Loucy (cell line): ENCODE data around the gene RPS4Y2.

Experiments used
- H2AFZ ChIP-seq: fragments of 200-600 bp; sonication (generic); 2 replicates; pipeline ENCODE4 v1.6.0; 2016; ENCODE audit warnings: antibody characterized with exemption, mild to moderate bottlenecking, low read length, moderate library complexity
- H3F3A ChIP-seq: fragments of 200-600 bp; 2 replicates; pipeline ENCODE4 v1.6.0; 2016; ENCODE audit warnings: antibody characterized with exemption, low read depth, mild to moderate bottlenecking
- H3K27me3 ChIP-seq: fragments of 200-600 bp; sonication (generic); 2 replicates; pipeline ENCODE4 v1.6.1; 2014; ENCODE audit warnings: low read length, mild to moderate bottlenecking; ENCODE audit not compliant: insufficient read depth, poor library complexity, severe bottlenecking
- H3K36me3 ChIP-seq: fragments of 200-600 bp; sonication (generic); 2 replicates; pipeline ENCODE4 v1.6.1; 2016; ENCODE audit warnings: low read length; ENCODE audit not compliant: insufficient read depth
- H3K4me1 ChIP-seq: fragments of 200-600 bp; sonication (generic); 2 replicates; pipeline ENCODE4 v1.5.1; 2014; ENCODE audit warnings: low read length, mild to moderate bottlenecking; ENCODE audit not compliant: insufficient read depth, poor library complexity, severe bottlenecking
- H3K4me2 ChIP-seq: fragments of 200-600 bp; sonication (generic); 2 replicates; pipeline ENCODE4 v1.6.0; 2014; ENCODE audit warnings: antibody characterized with exemption, low read length, low read depth, mild to moderate bottlenecking; ENCODE audit not compliant: poor library complexity, severe bottlenecking
- H3K4me3 ChIP-seq: fragments of 200-600 bp; sonication (generic); 2 replicates; pipeline ENCODE4 v1.5.1; 2014; ENCODE audit warnings: low read length, mild to moderate bottlenecking, mixed read lengths; ENCODE audit not compliant: poor library complexity, severe bottlenecking
- H3K79me2 ChIP-seq: fragments of 200-600 bp; sonication (generic); 2 replicates; pipeline ENCODE4 v1.6.1; 2014; ENCODE audit warnings: low read length; ENCODE audit not compliant: insufficient read depth
- H3K9ac ChIP-seq: fragments of 200-600 bp; sonication (generic); 2 replicates; pipeline ENCODE4 v1.6.0; 2014; ENCODE audit warnings: mild to moderate bottlenecking, low read depth, low read length, moderate library complexity; ENCODE audit not compliant: poor library complexity, severe bottlenecking
- H3K9me2 ChIP-seq: fragments of 200-600 bp; sonication (generic); replicated peaks from 2 replicates; pipeline ENCODE4 v1.6.1; 2016; ENCODE audit warnings: low read depth, low read length, mixed read lengths
- H3K9me3 ChIP-seq: fragments of 200-600 bp; sonication (generic); 2 replicates; pipeline ENCODE4 v1.6.1; 2014; ENCODE audit warnings: mild to moderate bottlenecking, antibody characterized with exemption, low read length, low read depth; ENCODE audit not compliant: insufficient read depth
- H4K20me1 ChIP-seq: fragments of 200-600 bp; sonication (generic); 2 replicates; pipeline ENCODE4 v1.6.0; 2014; ENCODE audit warnings: antibody characterized with exemption, low read length, mild to moderate bottlenecking; ENCODE audit not compliant: insufficient read depth, poor library complexity, severe bottlenecking
- CTCF ChIP-seq: fragments of 200-600 bp; sonication (generic); conservative IDR thresholded peaks from 2 replicates; pipeline ENCODE4 v1.5.1; 2014; ENCODE audit warnings: mild to moderate bottlenecking, antibody characterized with exemption, low read length
- EZH2phosphoT487 ChIP-seq: fragments of 200-600 bp; IDR thresholded peaks from 2 replicates; pipeline ENCODE4 v1.6.1; 2018; ENCODE audit warnings: antibody characterized with exemption, mild to moderate bottlenecking, moderate library complexity, borderline replicate concordance

The RPS4Y2 gene

GRCh38 chrY:20755808-20756207 lies at the start of gene RPS4Y2:
Gene RPS4Y2 (plus strand): TSS chrY:20756108. CDS start chrY:20756164, 56 bp downstream.
- no peaks in the 10 kb centered on the region for H3K9me3 ChIP-seq
- no peaks in the 10 kb centered on the region for H3K27me3 ChIP-seq
- TF ChIP-seq CTCF: no peak
- TF ChIP-seq EZH2phosphoT487: no peak
- no peak within 1 kb of the TSS for H3K4me2 ChIP-seq
- no peaks in the 10 kb centered on the region for H4K20me1 ChIP-seq
- no peaks in the 10 kb centered on the region for H3K36me3 ChIP-seq
- H3K4me1 ChIP-seq: no peaks in the 10 kb centered on the region
- H3K79me2 ChIP-seq: no peaks in the 10 kb centered on the region
- no peak within 1 kb of the TSS for H2AFZ ChIP-seq
- no peaks in the 10 kb centered on the region for H3F3A ChIP-seq
- H3K9ac ChIP-seq: no peak within 1 kb of the TSS
- no peak within 1 kb of the TSS for H3K4me3 ChIP-seq
- H3K9me2 ChIP-seq: no peaks in the 10 kb centered on the region

GRCh38 chrY:20714391-20714790 lies 41.5 kb upstream of the RPS4Y2 start:
- TF ChIP-seq EZH2phosphoT487: no peak
- TF ChIP-seq CTCF: no peak
- H4K20me1 ChIP-seq: no peaks in the 10 kb centered on the region
- H3K4me2 ChIP-seq: no peak overlapping the region
- H3K79me2 ChIP-seq: no peaks in the 10 kb centered on the region
- H3K36me3 ChIP-seq: no peaks in the 10 kb centered on the region
- no peaks in the 10 kb centered on the region for H3K9me2 ChIP-seq
- no peak overlapping the region for H3K4me3 ChIP-seq
- no peaks in the 10 kb centered on the region for H3K9me3 ChIP-seq
- no peak overlapping the region for H2AFZ ChIP-seq
- H3K4me1 ChIP-seq: no peaks in the 10 kb centered on the region
- no peaks in the 10 kb centered on the region for H3K27me3 ChIP-seq
- H3F3A ChIP-seq: no peaks in the 10 kb centered on the region
- no peak overlapping the region for H3K9ac ChIP-seq

- no peaks in the 10 kb centered on the region for H3F3A ChIP-seq
- no peaks in the 10 kb centered on the region for H3K36me3 ChIP-seq
- TF ChIP-seq CTCF (no peak), EZH2phosphoT487 (no peak)
- H3K9ac ChIP-seq: no peak overlapping the region
- H3K27me3 ChIP-seq: no peaks in the 10 kb centered on the region
- H4K20me1 ChIP-seq: no peaks in the 10 kb centered on the region
- H3K4me2 ChIP-seq: no peak overlapping the region
- H3K79me2 ChIP-seq: no peaks in the 10 kb centered on the region
- no peaks in the 10 kb centered on the region for H3K4me1 ChIP-seq
- H2AFZ ChIP-seq: no peak overlapping the region
- no peak overlapping the region for H3K4me3 ChIP-seq
- no peaks in the 10 kb centered on the region for H3K9me2 ChIP-seq
- no peaks in the 10 kb centered on the region for H3K9me3 ChIP-seq
Observed at GRCh38 chrY:20726184-20726907, 29.6 kb upstream of the RPS4Y2 start.
